ENCODE results near the gene PGA5.
A peak's percentile ranks its signal among the peaks of the same experiment; 100 is the strongest.
"Not testable (repeated sequence)": the region's sequence is repeated elsewhere in the genome, so short reads cannot be mapped to it uniquely, and the experiment has no call there.

Gene PGA5

DNA sequence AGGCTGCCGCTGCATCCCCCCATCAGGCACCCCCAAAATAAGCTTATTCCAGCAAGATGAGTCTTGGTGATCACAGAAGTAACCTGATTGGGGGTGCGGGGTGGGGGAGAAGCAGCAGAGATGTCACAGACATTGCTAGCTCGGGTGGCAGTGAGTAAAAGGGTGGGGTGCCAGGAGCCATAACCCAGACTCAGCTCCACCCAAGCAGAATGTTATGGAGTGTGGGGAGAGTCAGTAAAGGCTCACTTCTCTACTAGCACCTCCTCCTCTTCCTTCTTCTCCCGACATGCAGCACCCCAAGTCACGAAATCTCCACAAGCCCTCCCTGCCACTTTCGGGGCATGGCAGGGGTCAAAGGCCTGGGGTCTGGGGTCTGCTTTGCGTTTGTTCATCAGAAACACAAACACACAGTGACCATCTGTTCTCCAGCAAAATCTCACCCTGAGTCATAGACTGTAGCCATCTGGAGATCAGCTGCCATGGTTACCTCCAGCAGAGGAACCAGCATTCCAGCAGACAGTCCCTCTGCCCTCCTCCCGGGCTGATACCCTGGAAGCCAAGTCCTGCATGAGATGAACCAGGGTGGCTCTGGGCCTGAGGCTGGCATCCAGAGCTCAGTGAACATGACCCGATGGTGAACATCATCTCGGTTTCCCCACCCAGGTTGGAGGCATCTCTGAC, 14.4 kb upstream of the PGA5 start:
- DNase-seq (ENCODE audit: low spot score), result not testable (repeated sequence)

DNA sequence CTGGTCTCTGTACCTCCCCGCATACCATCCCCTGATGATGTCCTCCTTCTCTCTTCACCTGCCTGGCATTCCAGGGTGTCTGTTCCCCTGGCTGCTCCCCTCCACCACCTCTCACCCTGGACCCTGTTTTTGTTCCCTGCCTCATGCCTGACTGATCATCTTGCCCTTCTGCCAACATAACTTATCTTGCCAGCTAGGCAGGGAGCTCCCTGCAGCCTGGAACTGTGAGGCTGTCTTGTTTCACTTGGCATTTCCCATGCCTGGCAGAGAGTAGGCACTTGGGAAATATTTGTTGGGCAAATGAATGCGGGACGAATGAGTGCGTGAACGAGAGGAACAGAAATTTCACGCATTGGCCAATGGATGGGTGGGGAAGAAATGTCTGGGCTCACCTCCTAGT, 11.5 kb upstream of the PGA5 start:
- not testable (repeated sequence) for DNase-seq (ENCODE audit: low spot score)

DNA sequence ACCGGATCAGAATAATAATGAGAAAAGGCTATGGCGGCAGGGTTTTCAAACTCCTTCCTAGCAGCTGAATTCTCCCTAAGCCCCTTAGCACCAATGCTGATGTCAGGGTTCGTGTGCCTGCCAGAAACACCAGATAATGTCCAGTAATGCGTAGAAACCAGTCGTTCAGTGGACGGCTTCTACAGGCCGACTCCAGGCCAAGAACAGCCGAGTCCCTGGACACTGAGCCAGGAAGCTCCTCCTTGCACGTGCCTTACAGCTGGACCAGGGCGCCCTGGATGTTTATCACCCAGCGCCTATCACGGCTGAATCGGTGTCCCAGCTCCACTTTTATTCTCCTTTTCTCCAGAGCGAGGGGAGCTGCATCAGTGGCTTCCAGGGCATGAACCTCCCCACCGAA, 9.9 kb upstream of the PGA5 start:
- not testable (repeated sequence) for DNase-seq (ENCODE audit: low spot score)

DNA sequence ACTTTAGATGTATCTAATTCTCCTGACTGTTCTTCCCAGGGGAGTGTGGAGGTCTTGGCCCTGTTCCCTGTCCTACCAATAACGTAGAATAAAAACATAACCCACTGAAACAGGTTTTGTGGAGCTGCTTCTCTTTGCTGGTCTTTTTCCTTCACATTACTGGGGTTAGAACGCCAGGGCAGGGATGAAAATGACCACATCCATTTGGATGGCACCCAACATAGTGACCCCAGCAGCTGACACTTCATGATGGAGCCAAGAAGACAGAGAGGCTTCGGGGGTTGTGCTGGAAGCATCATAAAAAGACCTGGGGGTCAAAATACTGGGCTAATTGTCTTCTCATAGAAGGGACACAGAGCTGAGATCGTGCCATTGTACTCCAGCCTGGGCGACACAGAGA, 9.4 kb upstream of the PGA5 start:
- not testable (repeated sequence) for DNase-seq (ENCODE audit: low spot score)

DNA sequence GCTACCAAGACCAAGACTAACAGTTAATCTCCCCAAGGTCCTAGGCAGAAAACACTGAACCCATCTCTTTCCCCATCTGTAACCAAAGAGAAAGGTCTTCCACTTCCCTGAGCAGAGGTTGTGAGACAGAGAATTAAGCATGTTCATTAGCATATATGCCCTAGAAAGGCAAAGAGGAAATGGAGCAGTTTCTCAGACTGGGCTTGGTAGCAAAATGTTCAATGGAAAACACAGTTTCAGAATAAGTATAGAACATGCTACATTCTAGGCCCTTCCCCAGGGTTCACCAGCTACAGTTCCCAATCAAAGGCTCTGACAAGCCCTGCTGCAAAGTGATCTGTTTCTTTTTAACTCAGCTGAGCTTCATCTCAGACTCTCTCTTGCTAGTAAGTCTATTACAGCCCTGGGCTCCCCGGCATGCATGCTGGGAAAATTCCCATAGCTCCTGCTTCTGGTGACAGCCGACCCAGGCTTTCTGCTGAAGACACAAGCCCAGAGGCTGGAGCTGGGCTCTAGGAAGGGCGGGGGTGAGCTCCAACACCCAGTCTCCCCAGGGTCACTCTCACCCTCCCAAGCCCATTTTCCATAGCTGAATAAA, 8.3 kb upstream of the PGA5 start:
- not testable (repeated sequence) for DNase-seq (ENCODE audit: low spot score)

DNA sequence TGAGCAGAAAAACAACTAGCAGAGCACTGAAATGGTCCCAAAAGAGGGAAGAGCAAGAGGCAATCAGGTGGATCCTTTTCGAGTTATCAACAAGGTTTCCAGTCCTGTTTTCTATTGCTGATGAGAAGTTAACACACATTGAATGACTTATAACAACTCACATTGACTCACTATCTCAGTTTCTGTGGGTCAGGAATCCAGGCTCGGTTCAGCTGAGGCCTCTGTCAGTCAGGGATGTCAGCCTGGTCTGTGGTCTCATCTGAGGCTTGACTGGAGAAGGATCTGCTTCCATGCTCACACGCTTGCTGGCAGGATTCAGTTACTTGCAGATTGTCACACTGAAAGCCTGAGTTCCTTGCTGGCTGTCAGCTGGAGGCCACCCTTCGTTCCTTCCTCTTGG, 3.8 kb upstream of the PGA5 start:
- DNase-seq (ENCODE audit: low spot score), result not testable (repeated sequence)

DNA sequence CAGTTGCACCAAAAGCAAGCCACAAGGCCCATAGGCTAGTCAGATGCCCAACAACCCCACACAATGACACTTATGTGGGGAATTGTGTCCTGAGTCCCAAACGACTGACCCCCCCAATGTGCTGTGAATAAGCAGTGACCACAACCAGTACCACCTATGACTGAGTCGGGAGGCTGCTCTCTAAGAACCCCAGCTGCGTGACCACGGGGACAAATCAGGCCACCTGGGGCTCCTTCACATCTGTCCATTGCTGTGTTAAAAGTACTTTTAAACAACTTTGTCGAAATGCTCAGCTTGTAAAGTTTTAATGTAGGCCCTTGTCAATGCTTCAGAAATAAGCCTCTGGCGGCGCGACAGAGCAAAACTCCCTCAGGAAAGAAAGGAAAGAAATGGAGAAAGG, 687 bp upstream of the PGA5 start:
- DNase-seq (ENCODE audit: low spot score), result not testable (repeated sequence)

DNA sequence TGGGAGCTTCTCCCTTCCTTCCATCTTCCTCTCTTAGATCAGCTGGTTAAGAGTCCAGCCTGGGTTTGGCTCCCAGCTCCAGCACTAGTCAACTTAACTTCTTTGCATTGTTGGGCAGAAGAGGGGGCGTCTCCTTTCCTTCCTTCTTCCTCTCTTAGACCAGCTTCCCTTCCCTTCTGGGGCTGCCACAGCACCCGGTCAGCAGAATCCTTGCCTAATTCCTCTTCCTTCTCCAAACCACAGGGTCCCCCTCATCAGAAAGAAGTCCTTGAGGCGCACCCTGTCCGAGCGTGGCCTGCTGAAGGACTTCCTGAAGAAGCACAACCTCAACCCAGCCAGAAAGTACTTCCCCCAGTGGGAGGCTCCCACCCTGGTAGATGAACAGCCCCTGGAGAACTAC, 551 bp downstream of the PGA5 start:
- DNase-seq (ENCODE audit: low spot score), result not testable (repeated sequence)

DNA sequence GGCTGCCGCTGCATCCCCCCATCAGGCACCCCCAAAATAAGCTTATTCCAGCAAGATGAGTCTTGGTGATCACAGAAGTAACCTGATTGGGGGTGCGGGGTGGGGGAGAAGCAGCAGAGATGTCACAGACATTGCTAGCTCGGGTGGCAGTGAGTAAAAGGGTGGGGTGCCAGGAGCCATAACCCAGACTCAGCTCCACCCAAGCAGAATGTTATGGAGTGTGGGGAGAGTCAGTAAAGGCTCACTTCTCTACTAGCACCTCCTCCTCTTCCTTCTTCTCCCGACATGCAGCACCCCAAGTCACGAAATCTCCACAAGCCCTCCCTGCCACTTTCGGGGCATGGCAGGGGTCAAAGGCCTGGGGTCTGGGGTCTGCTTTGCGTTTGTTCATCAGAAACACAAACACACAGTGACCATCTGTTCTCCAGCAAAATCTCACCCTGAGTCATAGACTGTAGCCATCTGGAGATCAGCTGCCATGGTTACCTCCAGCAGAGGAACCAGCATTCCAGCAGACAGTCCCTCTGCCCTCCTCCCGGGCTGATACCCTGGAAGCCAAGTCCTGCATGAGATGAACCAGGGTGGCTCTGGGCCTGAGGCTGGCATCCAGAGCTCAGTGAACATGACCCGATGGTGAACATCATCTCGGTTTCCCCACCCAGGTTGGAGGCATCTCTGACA, 4.4 kb downstream of the PGA5 start:
- not testable (repeated sequence) for DNase-seq (ENCODE audit: low spot score)

DNA sequence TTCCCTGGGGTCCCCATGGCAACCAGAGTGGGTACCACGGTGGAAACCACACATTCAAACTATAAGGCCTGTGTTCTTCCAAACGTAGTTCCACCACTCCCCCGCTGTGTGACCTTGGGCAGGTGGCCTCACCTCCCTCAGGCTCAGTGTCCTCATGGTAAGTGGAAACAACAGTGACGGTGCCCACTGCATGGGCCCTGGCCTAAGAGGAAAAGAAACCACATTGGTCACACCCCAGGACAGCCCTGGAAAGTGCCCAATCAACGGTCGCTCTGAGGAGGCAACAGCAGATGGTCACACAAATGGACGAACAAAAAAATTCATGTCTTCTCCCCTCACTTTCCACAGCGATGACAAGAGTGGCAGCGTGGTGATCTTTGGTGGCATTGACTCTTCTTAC, 7.1 kb downstream of the PGA5 start:
- DNase-seq (ENCODE audit: low spot score), result not testable (repeated sequence)

DNA sequence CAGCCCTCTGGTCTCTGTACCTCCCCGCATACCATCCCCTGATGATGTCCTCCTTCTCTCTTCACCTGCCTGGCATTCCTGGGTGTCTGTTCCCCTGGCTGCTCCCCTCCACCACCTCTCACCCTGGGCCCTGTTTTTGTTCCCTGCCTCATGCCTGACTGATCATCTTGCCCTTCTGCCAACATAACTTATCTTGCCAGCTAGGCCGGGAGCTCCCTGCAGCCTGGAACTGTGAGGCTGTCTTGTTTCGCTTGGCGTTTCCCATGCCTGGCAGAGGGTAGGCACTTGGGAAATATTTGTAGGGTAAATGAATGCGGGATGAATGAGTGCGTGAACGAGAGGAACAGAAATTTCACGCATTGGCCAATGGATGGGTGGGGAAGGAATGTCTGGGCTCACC, 8.2 kb downstream of the PGA5 start:
- not testable (repeated sequence) for DNase-seq (ENCODE audit: low spot score)

DNA sequence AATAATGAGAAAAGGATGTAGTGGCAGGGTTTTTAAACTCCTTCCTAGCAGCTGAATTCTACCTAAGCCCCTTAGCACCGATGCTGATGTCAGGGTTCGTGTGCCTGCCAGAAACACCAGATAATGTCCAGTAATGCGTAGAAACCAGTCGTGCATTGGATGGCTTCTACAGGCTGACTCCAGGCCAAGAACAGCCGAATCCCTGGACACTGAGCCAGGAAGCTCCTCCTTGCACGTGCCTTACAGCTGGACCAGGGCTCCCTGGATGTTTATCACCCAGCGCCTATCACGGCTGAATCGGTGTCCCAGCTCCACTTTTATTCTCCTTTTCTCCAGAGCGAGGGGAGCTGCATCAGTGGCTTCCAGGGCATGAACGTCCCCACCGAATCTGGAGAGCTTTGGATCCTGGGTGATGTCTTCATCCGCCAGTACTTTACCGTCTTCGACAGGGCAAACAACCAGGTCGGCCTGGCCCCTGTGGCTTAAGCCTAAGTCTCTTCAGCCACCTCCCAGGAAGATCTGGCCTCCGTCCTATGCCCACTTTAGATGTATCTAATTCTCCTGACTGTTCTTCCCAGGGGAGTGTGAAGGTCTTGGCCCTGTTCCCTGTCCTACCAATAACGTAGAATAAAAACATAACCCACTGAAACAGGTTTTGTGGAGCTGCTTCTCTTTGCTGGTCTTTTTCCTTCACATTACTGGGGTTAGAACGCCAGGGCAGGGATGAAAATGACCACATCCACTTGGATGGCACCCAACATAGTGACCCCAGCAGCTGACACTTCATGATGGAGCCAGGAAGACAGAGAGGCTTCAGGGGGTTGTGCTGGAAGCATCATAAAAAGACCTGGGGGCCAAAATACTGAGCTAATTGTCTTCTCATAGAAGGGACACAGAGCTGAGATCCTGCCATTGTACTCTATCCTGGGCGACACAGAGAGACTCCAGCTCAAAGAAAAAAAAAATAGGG, 10.1 kb downstream of the PGA5 start:
- DNase-seq (ENCODE audit: low spot score), result peak; percentile 81

DNA sequence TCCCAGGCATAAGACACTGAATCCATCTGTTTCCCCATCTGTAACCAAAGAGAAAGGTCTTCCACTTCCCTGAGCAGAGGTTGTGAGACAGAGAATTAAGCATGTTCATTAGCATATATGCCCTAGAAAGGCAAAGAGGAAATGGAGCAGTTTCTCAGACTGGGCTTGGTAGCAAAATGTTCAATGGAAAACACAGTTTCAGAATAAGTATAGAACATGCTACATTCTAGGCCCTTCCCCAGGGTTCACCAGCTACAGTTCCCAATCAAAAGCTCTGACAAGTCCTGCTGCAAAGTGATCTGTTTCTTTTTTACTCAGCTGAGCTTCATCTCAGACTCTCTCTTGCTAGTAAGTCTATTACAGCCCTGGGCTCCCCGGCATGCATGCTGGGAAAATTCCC, 11.4 kb downstream of the PGA5 start:
- not testable (repeated sequence) for DNase-seq (ENCODE audit: low spot score)

DNA sequence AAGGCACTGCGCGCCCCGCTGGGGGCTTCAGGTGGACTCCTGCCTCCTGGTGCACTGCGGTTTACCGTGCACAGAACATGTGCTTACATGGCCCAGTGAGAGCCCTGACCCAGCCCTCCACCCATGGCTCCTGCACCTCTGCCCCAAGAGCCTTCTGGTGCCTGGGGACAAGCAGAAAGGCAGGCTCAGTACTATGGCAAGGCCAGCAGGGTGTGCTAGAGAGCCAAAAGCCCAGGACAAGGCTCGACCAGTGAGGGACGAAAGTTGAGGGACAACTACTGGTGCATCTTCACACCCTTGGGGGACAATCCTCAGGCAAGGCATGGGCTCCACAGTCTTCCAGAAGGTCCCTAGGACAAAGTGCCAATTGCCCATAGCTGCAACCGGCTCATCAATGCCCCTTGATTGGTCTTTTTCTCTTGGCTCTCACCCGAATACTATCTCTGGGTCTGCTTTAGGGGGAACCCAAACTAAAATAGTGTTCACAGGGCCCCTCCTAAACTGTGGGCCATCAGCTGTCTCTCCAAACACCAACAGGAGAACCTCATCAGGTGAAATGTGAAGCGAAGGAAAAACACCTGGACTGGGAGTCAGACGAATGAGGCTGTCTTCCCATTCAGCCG, 13.5 kb downstream of the PGA5 start:
- no peak for DNase-seq (ENCODE audit: low spot score)

DNA sequence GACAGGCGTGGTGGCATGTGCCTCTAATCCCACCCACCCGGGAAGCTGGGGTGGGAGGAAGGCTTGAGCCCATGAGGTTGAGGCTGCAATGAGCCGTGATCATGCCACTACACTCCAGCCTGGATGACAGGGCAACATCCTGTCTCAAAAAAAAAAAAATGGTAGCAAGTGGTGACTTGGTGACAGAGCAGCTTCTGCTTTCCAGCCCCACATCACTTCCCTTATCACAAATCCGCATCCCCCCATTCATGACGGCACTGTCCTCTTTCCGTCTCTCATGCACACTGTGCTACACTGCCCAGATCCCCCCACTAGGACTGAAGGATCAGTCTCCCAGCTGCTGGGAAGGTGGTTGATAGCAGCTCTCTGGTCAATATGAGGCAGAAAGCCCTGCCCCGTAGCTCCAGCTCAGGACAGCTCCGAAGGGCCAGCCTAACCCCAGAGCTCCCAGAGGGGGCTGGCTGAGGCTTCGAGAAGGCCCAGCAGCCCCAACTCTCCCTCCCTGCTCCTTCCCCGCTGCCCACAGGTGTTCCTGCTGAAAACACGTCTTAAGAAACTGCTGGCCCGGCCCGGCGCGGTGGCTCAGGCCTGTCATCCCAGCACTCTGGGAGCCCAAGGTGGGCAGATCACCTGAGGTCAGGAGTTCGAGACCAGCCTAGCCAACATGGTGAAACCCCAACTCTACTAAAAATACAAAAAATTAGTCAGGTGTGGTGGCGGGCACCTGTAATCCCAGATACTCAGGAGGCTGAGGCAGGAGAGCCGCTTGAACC, 15.9 kb downstream of the PGA5 start:
- DNase-seq (ENCODE audit: low spot score), result no peak

DNA sequence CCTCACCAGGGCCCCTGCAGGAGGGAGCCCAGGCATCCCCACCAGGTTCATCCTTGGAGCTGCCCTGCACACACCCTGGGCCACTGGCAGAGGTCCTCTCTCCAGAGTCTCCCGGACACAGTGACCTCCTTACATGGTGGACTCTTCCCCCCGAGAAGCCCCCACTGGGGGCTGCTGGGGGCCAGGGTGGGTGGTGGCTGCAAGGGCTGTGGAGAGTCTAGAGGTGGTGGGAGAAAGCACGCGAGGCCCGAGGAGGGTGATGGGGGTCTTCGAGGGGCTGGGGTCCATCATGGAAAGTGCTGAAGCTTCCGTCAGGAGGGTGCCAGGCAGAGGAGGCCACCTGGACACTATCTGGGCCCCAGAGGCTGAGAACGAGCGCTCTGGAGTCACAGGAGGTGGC, 17.6 kb downstream of the PGA5 start:
- DNase-seq (ENCODE audit: low spot score), result no peak

DNA sequence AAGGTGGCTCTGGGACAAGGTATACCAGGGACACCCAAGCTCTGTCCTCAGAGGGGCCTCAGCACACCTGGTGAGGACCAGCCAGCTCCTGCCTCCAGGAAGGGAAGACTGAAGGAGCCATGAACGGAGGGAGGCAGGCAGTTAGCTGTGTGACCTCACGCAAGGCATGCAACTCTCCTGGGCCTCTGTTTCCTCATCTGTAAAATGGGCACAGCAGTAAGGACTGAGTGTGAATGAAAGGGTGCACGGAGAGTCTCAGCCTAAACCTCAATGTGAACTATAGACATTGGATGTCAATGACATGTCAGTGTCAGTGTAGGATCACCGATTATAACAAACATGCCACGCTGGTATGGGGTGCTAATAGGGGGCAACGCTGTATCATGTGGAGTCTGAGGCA, 18.4 kb downstream of the PGA5 start:
- DNase-seq (ENCODE audit: low spot score), result no peak

DNA sequence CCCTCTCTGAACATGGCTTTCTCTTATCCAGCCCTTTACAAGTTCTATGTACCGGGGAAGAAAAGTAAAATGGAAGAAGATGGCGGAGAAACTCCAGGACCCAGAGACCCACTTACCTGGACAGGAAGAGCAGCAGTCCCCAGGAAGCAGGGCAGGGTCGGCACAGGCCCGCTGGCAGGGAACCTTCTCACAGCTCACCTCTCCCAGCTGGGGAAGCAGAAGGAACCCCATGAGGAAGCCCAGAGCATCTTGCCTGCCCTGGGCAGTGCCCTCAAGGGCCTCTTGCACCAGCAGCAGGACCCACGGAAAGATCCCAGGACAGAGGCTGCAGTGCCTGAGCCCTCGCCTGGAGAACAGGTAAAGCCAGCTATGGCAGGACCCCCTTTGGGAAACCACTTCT, 23.4 kb downstream of the PGA5 start:
- DNase-seq (ENCODE audit: low spot score), result no peak

DNA sequence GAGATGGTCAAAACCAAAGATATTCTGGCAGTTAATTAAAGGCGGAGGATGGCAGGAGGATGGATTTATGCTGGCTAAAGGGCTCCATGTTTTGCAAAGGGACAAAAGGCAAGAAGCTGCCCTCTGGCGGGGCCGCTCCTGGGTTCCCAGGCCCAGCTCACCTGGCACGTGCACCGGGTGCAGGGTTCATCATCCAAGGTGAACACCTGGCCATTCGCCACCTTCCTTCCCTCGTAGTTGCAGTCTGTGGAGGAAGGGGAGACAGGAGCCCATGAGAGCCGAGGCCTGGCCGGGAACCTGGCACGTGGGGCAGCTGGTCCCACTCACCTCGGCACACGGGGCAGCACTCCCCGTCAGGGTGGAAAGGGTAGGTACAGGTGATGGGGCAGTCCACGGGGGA, 23.8 kb downstream of the PGA5 start:
- DNase-seq (ENCODE audit: low spot score), result no peak

DNA sequence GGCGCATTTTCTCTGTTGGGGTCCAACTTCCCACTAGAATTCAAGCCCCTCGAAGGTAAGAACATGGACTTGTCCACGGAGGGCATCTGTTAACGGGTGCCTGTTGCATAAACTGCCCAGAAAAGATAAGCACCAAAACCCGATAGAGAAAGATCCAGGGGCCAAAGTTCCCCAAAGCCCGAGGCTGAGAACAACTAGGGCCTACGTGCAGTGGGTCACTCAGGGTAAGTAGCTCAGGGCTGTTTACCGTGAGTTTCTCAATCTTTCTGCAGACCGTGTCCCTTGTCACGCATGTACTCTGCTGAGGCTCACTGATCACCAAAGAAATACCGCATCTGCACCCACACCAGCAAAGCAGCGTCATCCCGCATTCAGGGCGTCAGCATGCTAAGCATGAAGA, 24.4 kb downstream of the PGA5 start:
- DNase-seq (ENCODE audit: low spot score), result no peak

DNA sequence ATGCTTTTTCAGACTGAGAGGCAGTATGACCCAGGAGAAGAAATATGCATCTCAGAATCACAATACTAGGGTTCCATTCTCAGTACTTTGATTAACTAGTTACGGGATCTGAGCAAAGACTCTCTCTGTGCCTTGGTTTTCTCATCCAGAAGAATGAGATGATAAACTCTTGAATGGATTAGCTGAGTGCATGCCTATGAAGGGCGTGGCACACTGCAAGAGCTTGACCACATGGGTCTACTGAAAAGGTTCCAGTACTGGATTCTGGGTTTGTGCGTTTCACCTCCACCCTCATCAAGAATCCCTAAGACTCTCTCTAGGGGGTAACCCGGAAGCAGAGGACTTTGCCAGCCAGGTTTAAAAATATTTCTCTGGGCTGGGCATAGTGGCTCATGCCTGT, 25.6 kb downstream of the PGA5 start:
- no peak for DNase-seq (ENCODE audit: low spot score)

Measured in left forelimb (tissue), 1 donor.